GM13977 (cell line): Measurements from ENCODE around the gene SLC16A12.

ENCODE experiments used
- DNase-seq: peaks from one replicate; pipeline ENCODE4 v3.0.0; 2012; ENCODE audit warnings: low spot score
- CTCF ChIP-seq: IDR thresholded peaks from 2 replicates; pipeline ENCODE4 v1.5.1; 2012; ENCODE audit warnings: mild to moderate bottlenecking, control low read depth; ENCODE audit not compliant: insufficient read depth; ENCODE audit errors: extremely low read depth, missing control alignments
- in situ Hi-C: fragments of 300-500 bp; cut with MboI; formaldehyde crosslinking; loops from one replicate; pipeline ENCODE4 v1.12.0; 2022; ENCODE audit warnings: low sequenced_read_pairs, low pct_unique_long_range_greater_than_20kb, mixed read lengths, inconsistent platforms; ENCODE audit not compliant: unreplicated experiment

The SLC16A12 gene

GRCh38 chr10:89470628-89471027 lies 64.8 kb downstream of the SLC16A12 start:
- TF ChIP-seq CTCF = no peak
- DNase-seq = no peak
- in situ Hi-C loops = no loop called here

- no peak for DNase-seq
- TF ChIP-seq CTCF = no peak
- in situ Hi-C loops = no loop called here
These were observed 65.9 kb downstream of the SLC16A12 start for GRCh38 chr10:89469517-89469916.

- no peak for TF ChIP-seq CTCF
- no peak for DNase-seq
- in situ Hi-C loops = no loop called here
These were observed 67.0 kb downstream of the SLC16A12 start for GRCh38 chr10:89468191-89468965.

GRCh38 chr10:89466599-89467035 lies 68.8 kb downstream of the SLC16A12 start:
- in situ Hi-C loops = no loop called here
- no peak for DNase-seq

GRCh38 chr10:89465196-89465595 lies 70.2 kb downstream of the SLC16A12 start:
- no peak for TF ChIP-seq CTCF
- no peak for DNase-seq
- in situ Hi-C loops = no loop called here

More at GRCh38 chr10:89466599-89467035, 68.8 kb downstream of the SLC16A12 start:
- TF ChIP-seq CTCF = peak; percentile 26

GRCh38 chr10:89463846-89464537 lies 71.4 kb downstream of the SLC16A12 start:
- TF ChIP-seq CTCF = no peak
- no peak for DNase-seq
- in situ Hi-C loops = no loop called here
